Liver (tissue), 3 donors: Measurements from ENCODE around the gene UCK2.
"Not testable (repeated sequence)": the region's sequence is repeated elsewhere in the genome, so short reads cannot be mapped to it uniquely, and the experiment has no call there.

Experiments
- GABPA ChIP-seq, 2 donors: IDR thresholded peaks in 1 of 2; conservative IDR thresholded peaks in 1 of 2; 2 replicates each; pipeline ENCODE4 v1.6.1; 2016; ENCODE audit warnings: antibody characterized with exemption in 2 of 2, mild to moderate bottlenecking in 1 of 2, moderate library complexity in 1 of 2
- NR2F2 ChIP-seq: IDR thresholded peaks from 2 replicates; pipeline ENCODE4 v1.6.1; 2016; ENCODE audit warnings: antibody characterized with exemption
- RAD21 ChIP-seq, 2 donors: IDR thresholded peaks; 2 replicates each; pipeline ENCODE4 v1.6.1; 2016; ENCODE audit warnings: antibody characterized with exemption in 2 of 2, mild to moderate bottlenecking in 2 of 2
- RXRA ChIP-seq, 2 donors: IDR thresholded peaks; 2 replicates each; pipeline ENCODE4 v1.6.1; 2017 to 2018; ENCODE audit warnings: antibody characterized with exemption in 2 of 2, mild to moderate bottlenecking in 1 of 2
- SP1 ChIP-seq: IDR thresholded peaks from 2 replicates; pipeline ENCODE4 v1.6.1; 2018; ENCODE audit warnings: antibody characterized with exemption, mild to moderate bottlenecking
- TAF1 ChIP-seq: conservative IDR thresholded peaks from 2 replicates; pipeline ENCODE4 v1.6.1; 2016; ENCODE audit warnings: antibody characterized with exemption, mild to moderate bottlenecking
- YY1 ChIP-seq: IDR thresholded peaks from 2 replicates; pipeline ENCODE4 v1.6.1; 2016; ENCODE audit warnings: antibody characterized with exemption, mild to moderate bottlenecking
- TF ChIP-seq, protein P1 (sequence below): fragments of 150-350 bp; IDR thresholded peaks from 2 replicates; pipeline ENCODE4 v1.5.1; 2017; ENCODE audit warnings: improper control_type of control experiment, low read depth, low read length; ENCODE audit not compliant: missing input control
- TF ChIP-seq, protein P2 (sequence below): IDR thresholded peaks from 2 replicates; pipeline ENCODE4 v1.6.1; 2016; ENCODE audit warnings: antibody characterized with exemption
- TF ChIP-seq, protein P3 (sequence below): IDR thresholded peaks from 2 replicates; pipeline ENCODE4 v1.6.1; 2016; ENCODE audit warnings: antibody characterized with exemption, mild to moderate bottlenecking
- donor health status: healthy.
- donor health status: healthy.

DNA sequence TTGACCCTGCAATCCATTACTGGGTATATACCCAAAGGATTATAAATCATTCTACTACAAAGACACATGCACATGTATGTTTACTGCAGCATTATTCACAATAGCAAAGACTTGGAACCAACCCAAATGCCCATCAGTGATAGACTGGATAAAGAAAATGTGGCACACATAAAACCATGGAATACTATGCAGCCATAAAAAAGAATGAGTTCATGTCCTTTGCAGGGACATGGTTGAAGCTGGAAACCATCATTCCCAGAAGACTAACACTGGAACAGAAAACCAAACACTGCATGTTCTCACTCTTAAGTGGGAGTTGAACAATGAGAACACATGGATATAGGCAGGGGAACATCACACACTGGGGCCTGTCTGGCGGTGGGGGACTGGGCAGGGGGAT, 22.9 kb upstream of the UCK2 start:
- not testable (repeated sequence) for TF ChIP-seq GABPA (IDR thresholded peaks at IDR 0.05 in 1 of 2, conservative IDR thresholded peaks at IDR 0.05 in 1 of 2); YY1; NR2F2; RXRA (IDR thresholded peaks at IDR 0.05); RAD21 (IDR thresholded peaks at IDR 0.05); SP1; TAF1
- TF ChIP-seq, protein P1, sequence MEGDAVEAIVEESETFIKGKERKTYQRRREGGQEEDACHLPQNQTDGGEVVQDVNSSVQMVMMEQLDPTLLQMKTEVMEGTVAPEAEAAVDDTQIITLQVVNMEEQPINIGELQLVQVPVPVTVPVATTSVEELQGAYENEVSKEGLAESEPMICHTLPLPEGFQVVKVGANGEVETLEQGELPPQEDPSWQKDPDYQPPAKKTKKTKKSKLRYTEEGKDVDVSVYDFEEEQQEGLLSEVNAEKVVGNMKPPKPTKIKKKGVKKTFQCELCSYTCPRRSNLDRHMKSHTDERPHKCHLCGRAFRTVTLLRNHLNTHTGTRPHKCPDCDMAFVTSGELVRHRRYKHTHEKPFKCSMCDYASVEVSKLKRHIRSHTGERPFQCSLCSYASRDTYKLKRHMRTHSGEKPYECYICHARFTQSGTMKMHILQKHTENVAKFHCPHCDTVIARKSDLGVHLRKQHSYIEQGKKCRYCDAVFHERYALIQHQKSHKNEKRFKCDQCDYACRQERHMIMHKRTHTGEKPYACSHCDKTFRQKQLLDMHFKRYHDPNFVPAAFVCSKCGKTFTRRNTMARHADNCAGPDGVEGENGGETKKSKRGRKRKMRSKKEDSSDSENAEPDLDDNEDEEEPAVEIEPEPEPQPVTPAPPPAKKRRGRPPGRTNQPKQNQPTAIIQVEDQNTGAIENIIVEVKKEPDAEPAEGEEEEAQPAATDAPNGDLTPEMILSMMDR: not testable (repeated sequence)
- TF ChIP-seq, protein P2, sequence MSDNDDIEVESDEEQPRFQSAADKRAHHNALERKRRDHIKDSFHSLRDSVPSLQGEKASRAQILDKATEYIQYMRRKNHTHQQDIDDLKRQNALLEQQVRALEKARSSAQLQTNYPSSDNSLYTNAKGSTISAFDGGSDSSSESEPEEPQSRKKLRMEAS: not testable (repeated sequence)
- TF ChIP-seq, protein P3, sequence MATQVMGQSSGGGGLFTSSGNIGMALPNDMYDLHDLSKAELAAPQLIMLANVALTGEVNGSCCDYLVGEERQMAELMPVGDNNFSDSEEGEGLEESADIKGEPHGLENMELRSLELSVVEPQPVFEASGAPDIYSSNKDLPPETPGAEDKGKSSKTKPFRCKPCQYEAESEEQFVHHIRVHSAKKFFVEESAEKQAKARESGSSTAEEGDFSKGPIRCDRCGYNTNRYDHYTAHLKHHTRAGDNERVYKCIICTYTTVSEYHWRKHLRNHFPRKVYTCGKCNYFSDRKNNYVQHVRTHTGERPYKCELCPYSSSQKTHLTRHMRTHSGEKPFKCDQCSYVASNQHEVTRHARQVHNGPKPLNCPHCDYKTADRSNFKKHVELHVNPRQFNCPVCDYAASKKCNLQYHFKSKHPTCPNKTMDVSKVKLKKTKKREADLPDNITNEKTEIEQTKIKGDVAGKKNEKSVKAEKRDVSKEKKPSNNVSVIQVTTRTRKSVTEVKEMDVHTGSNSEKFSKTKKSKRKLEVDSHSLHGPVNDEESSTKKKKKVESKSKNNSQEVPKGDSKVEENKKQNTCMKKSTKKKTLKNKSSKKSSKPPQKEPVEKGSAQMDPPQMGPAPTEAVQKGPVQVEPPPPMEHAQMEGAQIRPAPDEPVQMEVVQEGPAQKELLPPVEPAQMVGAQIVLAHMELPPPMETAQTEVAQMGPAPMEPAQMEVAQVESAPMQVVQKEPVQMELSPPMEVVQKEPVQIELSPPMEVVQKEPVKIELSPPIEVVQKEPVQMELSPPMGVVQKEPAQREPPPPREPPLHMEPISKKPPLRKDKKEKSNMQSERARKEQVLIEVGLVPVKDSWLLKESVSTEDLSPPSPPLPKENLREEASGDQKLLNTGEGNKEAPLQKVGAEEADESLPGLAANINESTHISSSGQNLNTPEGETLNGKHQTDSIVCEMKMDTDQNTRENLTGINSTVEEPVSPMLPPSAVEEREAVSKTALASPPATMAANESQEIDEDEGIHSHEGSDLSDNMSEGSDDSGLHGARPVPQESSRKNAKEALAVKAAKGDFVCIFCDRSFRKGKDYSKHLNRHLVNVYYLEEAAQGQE: not testable (repeated sequence)
